VCaP (cell line): Measurements from ENCODE around the gene ABCE1.

ENCODE experiments used
- H3K27ac ChIP-seq: fragments of 450-650 bp; 2 replicates; pipeline ENCODE4 v1.5.1; 2017
- CTCF ChIP-seq: fragments of 450-650 bp; conservative IDR thresholded peaks from 2 replicates; pipeline ENCODE4 v1.5.1; 2017; ENCODE audit warnings: mild to moderate bottlenecking, moderate library complexity

The ABCE1 gene

GRCh38 chr4:145102619-145103018, 4.5 kb downstream of the ABCE1 start:
- no peak for TF ChIP-seq CTCF
- no peak overlapping the region for H3K27ac ChIP-seq

- no peak for TF ChIP-seq CTCF
- H3K27ac ChIP-seq, result no peak overlapping the region
Observed at GRCh38 chr4:145103496-145103895, 5.4 kb downstream of the ABCE1 start.

GRCh38 chr4:145107126-145107525, 9.0 kb downstream of the ABCE1 start:
- no peak overlapping the region for H3K27ac ChIP-seq
- no peak for TF ChIP-seq CTCF

GRCh38 chr4:145108128-145108527, 10.0 kb downstream of the ABCE1 start:
- TF ChIP-seq CTCF, result no peak
- H3K27ac ChIP-seq, result no peak overlapping the region

GRCh38 chr4:145125396-145125795, 27.3 kb downstream of the ABCE1 start:
- TF ChIP-seq CTCF, result no peak

GRCh38 chr4:145130130-145130529, 32.0 kb downstream of the ABCE1 start:
- no peak overlapping the region for H3K27ac ChIP-seq
- no peak for TF ChIP-seq CTCF

More at GRCh38 chr4:145125396-145125795, 27.3 kb downstream of the ABCE1 start:
- no peak overlapping the region for H3K27ac ChIP-seq

- no peak overlapping the region for H3K27ac ChIP-seq
- TF ChIP-seq CTCF, result no peak
Observed at GRCh38 chr4:145130788-145131399, 32.8 kb downstream of the ABCE1 start.

- no peak overlapping the region for H3K27ac ChIP-seq
- no peak for TF ChIP-seq CTCF
Observed at GRCh38 chr4:145131848-145132247, 33.7 kb downstream of the ABCE1 start.
